OCI-LY3 (cell line): Measurements from ENCODE around the gene HBD.

Source experiments
- H2AFZ ChIP-seq: fragments of 200-600, 300-600 bp; shearing (Covaris generic); 2 replicates; pipeline ENCODE4 v1.6.0; 2014; ENCODE audit warnings: antibody characterized with exemption, low read depth, low read length
- H3K27ac ChIP-seq: fragments of 200-600, 300-600 bp; sonication (generic); 2 replicates; pipeline ENCODE4 v1.5.1; 2014; ENCODE audit warnings: mild to moderate bottlenecking, low read length, moderate library complexity, mixed read lengths
- H3K27me3 ChIP-seq: fragments of 200-600, 300-600 bp; sonication (generic); 2 replicates; pipeline ENCODE4 v1.6.1; 2014; ENCODE audit warnings: low read depth, low read length, mixed read lengths
- H3K36me3 ChIP-seq: fragments of 200-600, 300-600 bp; sonication (generic); replicated peaks from 2 replicates; pipeline ENCODE3; 2014; ENCODE audit warnings: low read depth, low read length, mixed read lengths
- H3K4me1 ChIP-seq: fragments of 300-600, 200-600 bp; sonication (generic); 2 replicates; pipeline ENCODE4 v1.6.1; 2014; ENCODE audit warnings: low read length, mixed read lengths
- H3K4me2 ChIP-seq: fragments of 200-600, 300-600 bp; sonication (generic); 2 replicates; pipeline ENCODE4 v1.6.1; 2014; ENCODE audit warnings: low read length, mixed read lengths
- H3K4me3 ChIP-seq: fragments of 300-600, 200-600 bp; sonication (generic); 2 replicates; pipeline ENCODE4 v1.5.1; 2014; ENCODE audit warnings: antibody characterized with exemption, mild to moderate bottlenecking, low read length, moderate library complexity
- H3K79me2 ChIP-seq: fragments of 300-600, 200-600 bp; shearing (Covaris generic); 2 replicates; pipeline ENCODE4 v1.6.1; 2014; ENCODE audit warnings: mild to moderate bottlenecking, low read length, mixed read lengths
- H3K9ac ChIP-seq: fragments of 300-600, 200-600 bp; shearing (Covaris generic); 2 replicates; pipeline ENCODE4 v1.6.0; 2014; ENCODE audit warnings: mild to moderate bottlenecking, low read length, moderate library complexity
- H3K9me3 ChIP-seq: fragments of 200-600, 300-600 bp; shearing (Covaris generic); 2 replicates; pipeline ENCODE4 v1.6.1; 2014; ENCODE audit warnings: low read length, mixed read lengths; ENCODE audit not compliant: insufficient read depth
- H4K20me1 ChIP-seq: fragments of 200-600, 300-600 bp; sonication (generic); 2 replicates; pipeline ENCODE4 v1.6.1; 2016; ENCODE audit warnings: low read length, mixed read lengths; ENCODE audit not compliant: insufficient read depth
- CTCF ChIP-seq: fragments of 200-600, 300-600 bp; sonication (generic); IDR thresholded peaks from 2 replicates; pipeline ENCODE4 v1.5.1; 2014; ENCODE audit warnings: antibody characterized with exemption, low read length, low read depth
- EZH2phosphoT487 ChIP-seq: fragments of 200-600 bp; shearing (Covaris generic); IDR thresholded peaks from 2 replicates; pipeline ENCODE4 v1.6.1; 2018; ENCODE audit warnings: antibody characterized with exemption, mixed run types, low read depth

The HBD gene

DNA sequence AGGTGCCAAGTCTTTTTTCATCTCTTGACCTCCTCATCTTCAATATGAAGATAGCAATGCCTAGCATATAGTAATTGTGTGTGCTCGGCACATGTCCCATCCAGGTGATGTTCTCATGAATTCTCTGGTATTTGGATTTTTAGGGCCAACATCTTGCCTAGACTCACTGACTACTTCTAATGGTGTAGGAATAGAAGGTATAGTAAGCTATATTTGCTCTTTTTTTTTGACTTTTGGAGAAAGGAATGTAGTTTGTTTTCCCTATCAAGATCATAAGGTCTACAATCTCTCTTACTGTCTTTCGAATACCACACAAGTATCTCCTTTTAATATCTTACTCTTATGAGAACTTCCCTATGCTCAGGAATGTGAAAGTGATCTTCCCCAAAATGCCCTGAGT, 3.2 kb downstream of the HBD start:
- Histone ChIP-seq H2AFZ (no peak overlapping the region), H3K9me3 (no peaks in the 10 kb centered on the region), H3K27ac (no peak overlapping the region), H3K4me3 (no peak overlapping the region), H3K79me2 (no peaks in the 10 kb centered on the region), H3K4me2 (no peak overlapping the region), H3K27me3 (no peaks in the 10 kb centered on the region), H3K36me3 (no peaks in the 10 kb centered on the region), H3K9ac (no peak overlapping the region), H4K20me1 (no peaks in the 10 kb centered on the region), H3K4me1 (peaks cover 10% of the 10 kb centered on the region)
- TF ChIP-seq CTCF: no peak
- TF ChIP-seq EZH2phosphoT487: no peak

- TF ChIP-seq CTCF (no peak), EZH2phosphoT487 (no peak)
Observed at GRCh38 chr11:5230266-5230665, 4.0 kb downstream of the HBD start.

DNA sequence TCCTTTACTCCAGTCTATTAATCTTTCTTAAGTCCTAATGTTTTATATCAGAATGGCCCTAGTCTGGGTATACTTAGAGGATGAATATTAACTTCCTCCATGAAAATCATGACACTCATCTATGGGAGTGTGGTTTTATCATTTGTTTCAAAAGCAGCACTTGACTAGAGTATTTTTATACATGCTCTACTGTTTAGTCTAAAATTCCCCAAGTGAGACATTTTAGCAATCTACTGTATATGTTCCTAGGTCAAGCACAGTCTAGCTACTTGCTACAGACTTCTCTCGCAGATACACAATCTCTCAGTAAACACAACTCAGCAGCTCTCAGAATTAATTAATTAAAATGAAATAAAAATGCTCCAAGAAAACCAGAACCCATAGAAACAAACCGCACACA, 4.5 kb downstream of the HBD start:
- Histone ChIP-seq H3K27me3 (no peaks in the 10 kb centered on the region), H2AFZ (no peak overlapping the region), H3K4me3 (no peak overlapping the region)

More at GRCh38 chr11:5230266-5230665, 4.0 kb downstream of the HBD start:
- no peaks in the 10 kb centered on the region for H3K27me3 ChIP-seq
- H3K36me3 ChIP-seq: no peaks in the 10 kb centered on the region
- H2AFZ ChIP-seq: no peak overlapping the region
- no peak overlapping the region for H3K4me3 ChIP-seq
- no peaks in the 10 kb centered on the region for H4K20me1 ChIP-seq
- no peak overlapping the region for H3K9ac ChIP-seq
- no peak overlapping the region for H3K4me2 ChIP-seq
- no peak overlapping the region for H3K27ac ChIP-seq
- H3K79me2 ChIP-seq: no peaks in the 10 kb centered on the region
- H3K4me1 ChIP-seq: peaks cover 10% of the 10 kb centered on the region
- H3K9me3 ChIP-seq: no peaks in the 10 kb centered on the region

DNA sequence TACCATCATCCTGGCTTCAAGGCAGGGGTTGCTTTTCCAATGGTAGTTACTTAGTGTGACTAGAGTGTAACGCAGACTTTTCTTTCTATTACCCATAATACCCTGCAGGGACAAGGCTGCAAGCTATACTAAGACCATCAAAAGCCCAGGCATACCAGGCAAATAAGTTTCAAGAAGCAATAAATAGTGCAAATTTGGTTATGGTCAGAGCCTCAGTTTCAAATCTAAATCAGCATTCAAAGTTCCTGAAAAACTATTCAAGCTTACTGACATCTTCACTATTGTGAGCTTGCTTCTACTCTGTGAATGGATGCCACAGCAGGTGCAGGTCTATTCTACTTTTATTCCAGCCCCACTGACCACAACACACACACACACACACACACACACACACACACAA, 4.9 kb downstream of the HBD start:
- H3K4me2 ChIP-seq: no peak overlapping the region
- H3K79me2 ChIP-seq: no peaks in the 10 kb centered on the region
- H3K4me3 ChIP-seq: no peak overlapping the region
- peaks cover 7% of the 10 kb centered on the region for H3K4me1 ChIP-seq
- no peak overlapping the region for H3K9ac ChIP-seq
- TF ChIP-seq CTCF (no peak), EZH2phosphoT487 (no peak)
- no peaks in the 10 kb centered on the region for H3K27me3 ChIP-seq
- no peaks in the 10 kb centered on the region for H3K9me3 ChIP-seq
- H2AFZ ChIP-seq: no peak overlapping the region
- no peak overlapping the region for H3K27ac ChIP-seq
- H4K20me1 ChIP-seq: no peaks in the 10 kb centered on the region
- no peaks in the 10 kb centered on the region for H3K36me3 ChIP-seq

More for the DNA sequence above, 4.5 kb downstream of the HBD start:
- H3K4me1 ChIP-seq: peaks cover 10% of the 10 kb centered on the region
- H3K36me3 ChIP-seq: no peaks in the 10 kb centered on the region
- no peaks in the 10 kb centered on the region for H4K20me1 ChIP-seq
- no peaks in the 10 kb centered on the region for H3K9me3 ChIP-seq
- H3K4me2 ChIP-seq: no peak overlapping the region
- no peaks in the 10 kb centered on the region for H3K79me2 ChIP-seq
- TF ChIP-seq EZH2phosphoT487: no peak
- no peak for TF ChIP-seq CTCF
- H3K9ac ChIP-seq: no peak overlapping the region
- H3K27ac ChIP-seq: no peak overlapping the region
